Caki2 (cell line): ENCODE data around the gene ANAPC1. TPM values are rescaled to one million over a fixed set of nuclear protein-coding genes. Genes with fewer than 3 reads are reported as not detected.
"Not testable (repeated sequence)": the region's sequence is repeated elsewhere in the genome, so short reads cannot be mapped to it uniquely, and the experiment has no call there.

ENCODE experiments used
- DNase-seq: peaks from one replicate; pipeline ENCODE4 v3.0.0-alpha.2; 2015; ENCODE audit warnings: low read depth
- in situ Hi-C: cut with HindIII; loops from 2 replicates; pipeline ENCODE4 v1.10.0; 2016; ENCODE audit warnings: low sequenced_read_pairs, low pct_unique_long_range_greater_than_20kb, mixed read lengths
- total RNA-seq: library from RNA; depleted of rRNA; stranded (reverse); fragments of >200 nt; shearing (Covaris generic); gene quantifications from 2 replicates; pipeline ENCODE4 v1.2.3, GENCODE V29; 2014; ENCODE audit warnings: low replicate concordance

Gene ANAPC1
- total RNA-seq, 1 experiment from 2014 or later = 48.3 TPM

DNA sequence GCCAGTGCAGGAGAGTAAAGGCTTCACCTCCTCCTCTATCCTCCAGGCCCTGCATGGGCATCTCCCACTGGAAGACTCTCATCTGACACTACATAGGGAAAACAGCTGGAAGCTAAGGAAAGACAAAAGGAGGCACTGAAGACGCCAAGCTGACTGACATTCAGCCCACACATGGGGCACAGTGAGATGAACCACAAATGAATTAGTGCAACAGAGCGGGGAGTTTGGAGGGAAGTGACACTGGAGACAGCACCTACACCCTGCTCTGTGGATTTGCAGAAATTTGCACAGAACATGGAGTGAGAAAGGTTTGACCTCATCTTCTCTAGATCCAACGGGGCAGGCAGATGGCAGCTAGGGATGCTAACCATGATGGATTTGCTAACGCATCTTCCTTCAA is 119.8 kb downstream of the ANAPC1 start:
- in situ Hi-C loops, DNase-seq: not testable (repeated sequence)

GRCh38 chr2:111760697-111761284 is 123.2 kb downstream of the ANAPC1 start:
- in situ Hi-C loops, DNase-seq: not testable (repeated sequence)

GRCh38 chr2:111752533-111752932 is 131.5 kb downstream of the ANAPC1 start:
- in situ Hi-C loops, DNase-seq: not testable (repeated sequence)

DNA sequence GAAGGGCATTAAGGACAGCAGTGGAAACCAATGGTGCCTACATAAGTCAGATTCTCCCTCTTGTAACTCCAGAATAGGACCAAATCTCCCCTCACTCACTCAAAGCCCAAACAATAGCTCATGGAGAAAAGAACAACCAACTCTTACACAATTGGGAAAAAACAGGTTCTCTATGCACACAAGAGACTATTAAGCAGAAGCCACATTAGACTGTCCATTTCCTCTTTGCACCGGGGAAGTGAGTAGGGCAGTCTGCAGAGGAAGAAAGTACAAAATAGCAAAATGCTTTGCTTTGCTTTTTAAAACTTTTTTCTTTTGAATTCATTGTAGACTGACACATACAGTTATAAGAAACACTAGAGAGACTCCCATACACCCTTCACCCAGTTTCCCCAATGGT is 133.4 kb downstream of the ANAPC1 start:
- in situ Hi-C loops, DNase-seq: not testable (repeated sequence)

GRCh38 chr2:111748429-111748828 is 135.6 kb downstream of the ANAPC1 start:
- DNase-seq, in situ Hi-C loops: not testable (repeated sequence)

DNA sequence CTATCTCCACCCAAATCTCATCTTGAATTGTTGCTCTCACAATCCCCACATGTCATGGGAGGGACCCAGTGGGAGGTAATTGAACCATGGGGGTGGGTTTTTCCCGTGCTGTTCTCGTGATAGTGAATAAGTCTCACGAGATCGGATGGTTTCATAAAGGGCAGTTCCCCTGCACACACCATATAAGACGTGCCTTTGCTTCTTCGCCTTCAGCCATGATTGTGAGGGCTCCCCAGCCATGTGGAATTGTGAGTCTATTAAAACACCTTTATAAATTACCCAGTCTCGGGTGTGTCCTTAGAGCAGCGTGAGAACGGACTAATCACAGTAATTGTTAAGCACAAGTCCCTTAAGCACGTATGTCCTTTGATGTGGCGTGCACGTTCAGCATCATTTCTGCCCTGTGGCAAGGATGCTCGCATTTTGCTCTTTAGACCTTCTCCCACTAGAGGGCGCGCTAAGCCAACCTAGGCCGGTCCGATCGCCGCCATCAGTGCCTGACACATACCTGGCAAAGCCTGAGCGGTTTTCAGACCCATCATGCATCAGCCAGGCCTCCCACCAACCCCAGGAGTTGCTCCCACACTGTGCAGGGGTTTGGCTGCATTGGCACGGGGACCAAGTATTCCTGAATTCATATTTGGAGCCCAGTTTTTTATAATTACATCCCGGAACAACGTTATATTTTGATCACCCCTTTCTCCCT is 136.4 kb downstream of the ANAPC1 start:
- in situ Hi-C loops, DNase-seq: not testable (repeated sequence)

GRCh38 chr2:111744751-111745150 is 139.2 kb downstream of the ANAPC1 start:
- in situ Hi-C loops = not testable (repeated sequence)

DNA sequence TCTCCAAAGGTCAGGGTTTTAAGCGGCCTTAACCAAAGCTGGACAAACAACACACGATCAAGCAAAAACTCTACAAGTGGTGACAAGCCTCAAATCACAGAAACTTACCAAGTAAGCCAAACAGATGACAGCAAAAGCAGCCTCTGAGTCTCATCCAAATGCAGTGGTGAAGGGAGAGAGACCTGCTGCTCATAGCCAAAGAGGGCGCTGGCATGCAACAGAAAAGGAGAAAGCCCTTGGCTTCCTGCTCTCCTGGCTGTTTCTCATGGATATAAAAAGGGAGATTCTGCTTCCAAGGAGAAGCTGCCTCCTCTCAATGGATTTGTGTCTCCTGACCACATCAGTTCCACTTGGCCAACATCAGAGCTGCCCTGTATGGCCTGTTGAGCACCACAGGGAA is 142.5 kb downstream of the ANAPC1 start:
- in situ Hi-C loops, DNase-seq: not testable (repeated sequence)

More at GRCh38 chr2:111744751-111745150, 139.2 kb downstream of the ANAPC1 start:
- DNase-seq = not testable (repeated sequence)

DNA sequence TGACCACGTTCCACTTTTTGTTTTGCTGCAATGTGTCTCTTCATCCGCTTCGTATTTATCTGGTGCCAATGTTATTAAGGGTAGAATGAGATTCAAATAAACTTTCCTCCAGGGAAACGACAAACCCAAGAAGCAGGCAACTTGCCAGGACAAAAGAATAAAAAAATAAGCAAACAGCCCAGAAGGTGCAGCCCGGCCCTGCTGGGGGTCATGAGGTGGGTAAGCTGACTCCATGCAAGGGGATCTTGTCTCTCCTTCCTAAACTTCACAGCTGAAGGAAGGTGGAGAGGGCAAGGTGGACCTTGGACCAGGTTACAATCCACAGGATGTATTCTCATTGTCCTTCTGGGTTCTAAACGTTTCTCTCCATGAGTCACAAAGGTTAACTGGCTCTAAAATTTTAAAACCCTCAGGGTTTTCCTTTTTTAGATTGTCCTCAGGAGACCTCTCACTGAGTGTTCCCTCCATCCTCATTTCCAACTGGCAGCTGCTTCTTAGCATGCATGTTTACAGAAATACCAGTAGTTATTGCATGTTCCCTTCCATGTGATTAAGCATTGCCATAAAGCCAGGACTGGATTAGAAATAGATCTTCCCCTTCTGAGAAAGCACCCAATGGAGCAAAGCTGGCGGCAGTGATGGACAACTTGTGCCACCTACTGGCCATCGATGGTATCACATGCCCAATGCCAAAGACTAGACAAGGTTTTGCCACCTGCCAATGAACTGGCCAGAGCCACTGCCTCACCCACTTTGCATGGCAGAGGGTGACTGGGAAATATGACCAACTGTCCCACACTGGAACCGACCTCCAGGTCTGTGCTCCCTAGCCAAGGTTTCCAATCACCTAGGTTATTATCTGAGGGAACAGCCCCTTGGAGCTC is 147.9 kb downstream of the ANAPC1 start:
- in situ Hi-C loops = not testable (repeated sequence)
- peak; percentile 65 for DNase-seq

DNA sequence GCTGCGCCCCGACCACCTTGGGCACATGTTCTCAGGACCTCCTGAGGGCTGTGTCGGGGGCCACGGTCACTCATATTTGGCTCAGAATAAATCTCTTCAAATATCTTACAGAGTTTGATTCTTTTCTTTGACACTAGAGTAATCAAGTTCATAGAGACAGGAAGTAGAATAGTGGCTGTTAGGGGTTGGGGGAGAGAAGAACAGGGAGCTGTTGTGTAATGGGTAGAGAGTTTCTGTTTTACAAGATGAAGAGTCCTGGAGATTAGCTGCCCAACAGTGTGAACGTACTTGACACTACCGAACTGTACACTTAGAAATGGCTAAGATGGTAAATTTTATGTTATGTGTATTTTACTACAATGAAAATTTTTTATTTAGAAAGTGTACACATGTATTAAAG is 148.6 kb downstream of the ANAPC1 start:
- in situ Hi-C loops, DNase-seq: not testable (repeated sequence)

DNA sequence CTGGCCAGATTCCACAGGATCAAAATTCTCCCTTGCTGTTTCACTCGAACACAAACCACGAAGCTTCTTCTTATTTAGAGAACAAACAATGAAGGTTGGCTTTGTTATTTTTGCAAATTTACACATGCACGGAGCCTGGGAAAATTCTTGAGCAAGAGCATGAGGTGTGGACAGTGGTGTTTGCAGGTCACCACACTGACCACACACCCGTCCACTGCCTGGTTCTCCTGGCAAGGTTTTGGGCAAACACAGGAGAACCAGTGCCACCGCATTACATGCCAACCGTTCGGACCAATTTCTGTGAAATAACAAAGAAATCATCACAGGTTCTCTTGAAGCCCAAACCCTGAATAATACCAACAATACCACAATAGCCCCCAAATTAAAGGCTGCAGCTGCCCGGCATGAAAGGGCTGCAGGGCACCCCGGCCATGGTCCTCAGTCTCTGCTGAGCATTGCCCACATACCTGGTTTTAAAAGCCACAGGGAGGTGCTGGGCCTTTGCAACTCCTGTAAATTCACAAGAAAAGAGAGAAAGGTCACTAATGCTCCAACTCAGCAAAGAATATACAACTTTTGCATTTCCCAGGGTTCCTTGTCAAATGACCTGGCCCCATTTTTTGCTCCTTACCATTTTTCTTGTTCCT is 154.1 kb downstream of the ANAPC1 start:
- in situ Hi-C loops, DNase-seq: not testable (repeated sequence)

- in situ Hi-C loops = not testable (repeated sequence)
- DNase-seq = peak; percentile 74
These were observed 156.3 kb downstream of the ANAPC1 start for GRCh38 chr2:111727611-111728110.

GRCh38 chr2:111725742-111726141 is 158.3 kb downstream of the ANAPC1 start:
- DNase-seq = not testable (repeated sequence)

DNA sequence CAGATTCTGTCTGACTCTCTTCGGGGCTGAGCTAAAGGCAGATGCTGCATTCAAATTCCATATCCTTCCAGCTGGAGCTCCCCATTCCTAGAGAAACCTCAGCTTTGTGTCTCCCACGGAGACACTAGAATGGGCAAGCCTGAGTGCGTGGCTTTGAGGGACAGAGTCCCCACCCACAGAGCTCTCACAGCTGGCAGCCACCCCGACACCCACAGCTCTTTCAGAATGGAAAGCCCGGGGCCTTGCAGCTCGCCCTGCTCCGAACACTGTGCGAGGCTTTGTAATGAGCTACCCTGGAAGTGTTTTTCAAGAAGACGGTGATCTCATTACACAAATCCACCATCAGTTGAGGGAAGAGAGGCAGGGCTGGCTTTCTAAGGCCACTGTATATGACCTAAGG is 164.4 kb downstream of the ANAPC1 start:
- in situ Hi-C loops, DNase-seq: not testable (repeated sequence)

More at GRCh38 chr2:111725742-111726141, 158.3 kb downstream of the ANAPC1 start:
- in situ Hi-C loops = not testable (repeated sequence)
